Heart left ventricle (tissue), 16 donors: Measurements from ENCODE around the gene CC2D1A. TPM values are rescaled to one million over a fixed set of nuclear protein-coding genes. Genes with fewer than 3 reads are reported as not detected.

Source experiments
- ATAC-seq, 4 donors: fragments of 200-7000 bp; cut with Tn5 transposase; one replicate each; pipeline ENCODE4 v1.9.1; 2020 to 2022; ENCODE audit warnings: moderate library complexity in 4 of 4, mild to moderate bottlenecking in 3 of 4, moderate number of reproducible peaks in 1 of 4
- DNase-seq, 5 donors: peaks; one replicate each; pipeline ENCODE4 v3.0.0-alpha.2; 2020
- H3K27ac ChIP-seq, 12 donors: fragments of 200-600 bp; sonication (generic) in 4 of 12; one replicate each; pipeline versions ENCODE4 v1.5.0 to v1.8.0; 2016 to 2022; ENCODE audit warnings: mild to moderate bottlenecking in 2 of 12
- H3K27me3 ChIP-seq, 9 donors: fragments of 200-600 bp; sonication (generic) in 2 of 9; one replicate each; pipeline versions ENCODE4 v1.5.1 to v1.8.0; 2016 to 2022; ENCODE audit warnings: mild to moderate bottlenecking in 3 of 9
- H3K36me3 ChIP-seq, 9 donors: fragments of 200-600 bp; sonication (generic) in 2 of 9; one replicate each; pipeline versions ENCODE4 v1.5.0 to v1.8.0; 2018 to 2022; ENCODE audit warnings: mild to moderate bottlenecking in 2 of 9
- H3K4me1 ChIP-seq, 12 donors: fragments of 200-600 bp; sonication (generic) in 4 of 12; one replicate each; pipeline versions ENCODE4 v1.5.0 to v1.8.0; 2016 to 2022; ENCODE audit warnings: mild to moderate bottlenecking in 3 of 12
- H3K4me3 ChIP-seq, 12 donors: fragments of 200-600 bp; sonication (generic) in 4 of 12; one replicate each; pipeline versions ENCODE4 v1.5.0 to v1.8.0; 2017 to 2022; ENCODE audit warnings: mild to moderate bottlenecking in 9 of 12, moderate library complexity in 4 of 12
- H3K9me3 ChIP-seq, 12 donors: fragments of 200-600 bp; sonication (generic) in 4 of 12; one replicate each; pipeline versions ENCODE4 v1.5.0 to v1.8.0; 2016 to 2022; ENCODE audit warnings: mild to moderate bottlenecking in 1 of 12
- POLR2A ChIP-seq, 2 donors: fragments of 450-650 bp; IDR thresholded peaks; one replicate each; pipeline ENCODE4 v1.6.1; 2017; ENCODE audit warnings: antibody characterized with exemption in 2 of 2, mild to moderate bottlenecking in 2 of 2, moderate library complexity in 2 of 2
- WGBS, 4 donors: extraction: QIAGEN DNeasy Blood & Tissue Kit in 2 of 4; methylation state at CpG; one replicate each; pipeline versions ENCODE4 v1.1.5 to v1.1.7; 2013 to 2018; 5-methylcytosine and 5-hydroxymethylcytosine counted together
- intact Hi-C, 10 donors: fragments of 100-400 bp; cut with DNase I; formaldehyde crosslinking; loops; one replicate each; pipeline versions ENCODE4 v1.11.1 to v1.14.2; 2022
- polyA plus RNA-seq, 2 donors: library from polyadenylated mRNA; stranded (reverse); fragments of 200-250 nt; gene quantifications; one replicate each; pipeline ENCODE4 v1.2.3, GENCODE V29; 2013
- total RNA-seq, 9 donors: library from RNA; depleted of rRNA in 2 of 9; stranded (reverse); fragments of >200 nt in 2 of 9; fragmentation: NEBNext Ultra II Directional in 3 of 9; extraction: Animal tissue kit (Norgen Biotek cat#: 25700) in 3 of 9; gene quantifications; one replicate each; pipeline versions ENCODE4 v1.1.0 to v1.2.4, GENCODE V29; 2016 to 2023
- TF ChIP-seq, protein P1 (sequence below), 12 donors: fragments of 200-600 bp; sonication (generic) in 4 of 12; IDR thresholded peaks; one replicate each; pipeline versions ENCODE4 v1.5.0 to v1.8.0; 2018 to 2022; ENCODE audit warnings: antibody characterized with exemption in 12 of 12, mild to moderate bottlenecking in 5 of 12
- donor health status: ischemic (EF 13 %, LVEDD 7.1; RV severe dilation, severe dysfunction).
- donor health status: healthy with polysubstance abuse.
- donor health status: DM: no; HTN: yes; CAD: no.
- donor health status: DM: no; HTN: no; CAD: no.
- donor health status: ischemic (EF 25% LVEDD 6.9; RV normal size, moderate dysfunction).
- donor health status: ischemic (EF 25% LVEDD 5.7; RV mildly dilated, moderate dysfunction).
- donor health status: healthy.
- donor health status: DM: yes; HTN: yes; CAD: no.
- donor health status: ischemic (EF 35%, LVEDD 5.7; RV mildly dilated, moderate dysfunction).
- donor health status: nonischemic (EF 11% LVEDD 7.7; RV severe dilation, severe dysfunction).
- donor health status: DM: yes; HTN: yes; CAD: no.
- donor health status: PGD.
- donor health status: ischemic (EF 29% LVEDD 5.4; RV normal size, mild dysfunction).
- donor health status: nonischemic (EF 23%, LVEDD 6.1; RV moderate dilation, normal function).

CC2D1A gene
- total and polyA plus RNA-seq, 11 donors = 14.4 to 36.3 (median 19.5) TPM

DNA sequence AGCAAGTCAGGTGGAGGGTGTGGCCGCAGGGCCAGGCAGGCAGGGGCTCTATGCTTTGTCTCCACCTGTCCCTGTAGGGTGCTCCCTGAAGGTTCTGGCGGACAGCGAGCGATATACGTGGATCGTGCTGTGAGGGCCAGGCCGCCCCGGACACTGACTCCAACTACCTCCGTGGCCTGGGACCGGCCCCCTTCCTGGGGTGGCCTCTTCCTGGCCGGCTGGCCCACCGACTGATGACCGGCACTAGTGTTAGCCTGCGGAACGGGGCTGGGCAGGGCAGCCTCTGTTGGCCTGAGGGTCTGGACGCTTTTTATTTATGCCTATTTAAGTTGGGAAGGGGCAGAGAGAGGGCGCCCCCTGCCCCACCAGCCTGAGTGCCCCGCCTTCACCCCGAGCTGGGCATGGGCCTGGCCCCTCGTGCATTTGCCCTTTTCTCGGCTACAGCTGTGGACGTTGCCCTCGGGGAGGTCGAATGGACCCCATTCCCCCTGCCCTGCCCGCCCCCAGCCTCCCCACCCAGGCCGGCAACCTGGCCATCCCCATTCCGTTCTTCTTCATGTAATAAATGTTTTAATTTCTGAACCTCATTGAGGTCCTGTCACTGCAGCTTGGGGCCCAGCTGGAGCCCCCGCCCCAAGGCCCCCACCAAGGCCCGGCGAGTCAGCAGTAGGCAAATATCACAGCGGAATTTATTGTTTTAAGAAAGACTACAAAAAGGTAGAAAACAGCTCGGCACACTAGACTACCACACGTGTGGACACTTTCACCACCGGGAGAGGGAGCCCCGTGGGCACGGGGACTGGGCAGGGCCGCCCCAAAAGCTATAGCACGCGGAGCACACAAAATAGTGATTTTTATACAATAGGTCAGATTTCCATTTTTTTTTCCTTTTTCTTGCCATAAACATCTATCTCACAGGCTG is 55.1 kb downstream of the CC2D1A start:
- Histone ChIP-seq H3K27me3 (no peaks in the 10 kb centered on the region), H3K27ac (no peak overlapping the region), H3K4me1 (peaks cover 0 to 17% (median 0%) of the 10 kb centered on the region in 12 donors), H3K9me3 (no peaks in the 10 kb centered on the region), H3K36me3 (peaks cover 0 to 98% (median 85%) of the 10 kb centered on the region in 9 donors), H3K4me3 (no peak overlapping the region)
- intact Hi-C loops = no loop called here
- TF ChIP-seq POLR2A (IDR thresholded peaks at IDR 0.05) = no peak
- TF ChIP-seq, protein P1, sequence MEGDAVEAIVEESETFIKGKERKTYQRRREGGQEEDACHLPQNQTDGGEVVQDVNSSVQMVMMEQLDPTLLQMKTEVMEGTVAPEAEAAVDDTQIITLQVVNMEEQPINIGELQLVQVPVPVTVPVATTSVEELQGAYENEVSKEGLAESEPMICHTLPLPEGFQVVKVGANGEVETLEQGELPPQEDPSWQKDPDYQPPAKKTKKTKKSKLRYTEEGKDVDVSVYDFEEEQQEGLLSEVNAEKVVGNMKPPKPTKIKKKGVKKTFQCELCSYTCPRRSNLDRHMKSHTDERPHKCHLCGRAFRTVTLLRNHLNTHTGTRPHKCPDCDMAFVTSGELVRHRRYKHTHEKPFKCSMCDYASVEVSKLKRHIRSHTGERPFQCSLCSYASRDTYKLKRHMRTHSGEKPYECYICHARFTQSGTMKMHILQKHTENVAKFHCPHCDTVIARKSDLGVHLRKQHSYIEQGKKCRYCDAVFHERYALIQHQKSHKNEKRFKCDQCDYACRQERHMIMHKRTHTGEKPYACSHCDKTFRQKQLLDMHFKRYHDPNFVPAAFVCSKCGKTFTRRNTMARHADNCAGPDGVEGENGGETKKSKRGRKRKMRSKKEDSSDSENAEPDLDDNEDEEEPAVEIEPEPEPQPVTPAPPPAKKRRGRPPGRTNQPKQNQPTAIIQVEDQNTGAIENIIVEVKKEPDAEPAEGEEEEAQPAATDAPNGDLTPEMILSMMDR (IDR thresholded peaks at IDR 0.05) = no peak
- DNase-seq = peak in 1 of 5 donors; percentile 22
- no peak for ATAC-seq
- WGBS, 4 donors = 92 to 94% (median 92%) methylated on average over 28 to 39 of the region's 39 CpGs

- TF ChIP-seq, protein P1 (IDR thresholded peaks at IDR 0.05) = no peak
- TF ChIP-seq POLR2A (IDR thresholded peaks at IDR 0.05) = no peak
- Histone ChIP-seq H3K9me3 (no peaks in the 10 kb centered on the region), H3K4me1 (peaks cover 0 to 11% (median 0%) of the 10 kb centered on the region in 12 donors), H3K27me3 (no peaks in the 10 kb centered on the region), H3K4me3 (peak overlapping the region in 4 of 12 donors; percentile 4 to 40 (median 28)), H3K27ac (peak overlapping the region in 1 of 12 donors; percentile 1), H3K36me3 (peaks cover 0 to 98% (median 85%) of the 10 kb centered on the region in 9 donors)
- ATAC-seq (peak in 1 of 4 donors; percentile 8), DNase-seq (peak in 2 of 5 donors; percentile 27 to 33)
- WGBS, 4 donors = 80 to 82% (median 81%) methylated on average over 34 to 55 of the region's 55 CpGs
- intact Hi-C loops = no loop called here
Measured at GRCh38 chr19:13961826-13962698, 56.1 kb downstream of the CC2D1A start.

DNA sequence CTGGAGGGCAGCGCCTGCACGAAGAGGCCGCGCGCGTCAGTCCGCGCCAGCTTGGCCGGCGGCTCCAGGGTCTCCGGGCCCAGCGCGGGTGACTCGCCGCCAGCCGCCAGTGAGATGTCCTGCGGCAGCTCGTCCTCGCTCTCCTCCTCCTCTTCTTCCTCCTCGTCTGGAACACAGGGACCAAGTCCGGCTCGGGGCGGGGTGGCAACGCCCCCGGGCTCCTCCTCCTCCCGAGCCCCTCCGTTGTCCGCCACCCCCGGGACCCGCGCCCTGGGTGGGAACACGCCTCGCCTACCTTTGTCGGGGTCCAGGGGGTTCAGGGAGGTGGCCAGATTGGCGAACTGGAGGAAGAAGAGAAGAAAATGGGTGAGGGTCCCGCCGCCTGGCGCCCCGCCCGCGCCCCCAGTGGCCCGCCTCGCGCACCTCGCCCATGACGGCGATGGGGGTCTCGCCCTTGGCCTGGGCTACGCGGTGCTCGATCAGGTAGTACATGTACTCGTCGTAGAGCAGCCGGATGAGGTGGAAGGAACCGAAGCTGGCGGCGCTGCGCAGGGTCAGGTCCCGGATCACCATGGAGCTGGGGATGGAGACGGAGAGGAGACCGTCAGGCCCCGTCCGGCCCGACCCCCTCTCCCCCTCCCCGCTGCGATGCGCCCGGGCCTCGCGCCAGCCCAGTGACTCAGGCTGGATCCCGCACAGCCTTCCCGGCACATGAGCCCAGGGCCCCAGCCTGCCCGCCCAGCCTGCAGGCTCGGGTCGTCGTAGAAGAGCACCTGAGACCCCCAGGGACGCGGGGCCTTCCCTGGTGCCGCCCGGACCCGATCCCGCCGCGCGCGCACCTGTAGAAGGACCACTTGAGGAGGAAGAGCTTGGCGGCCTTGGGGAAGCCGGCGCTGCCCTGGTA is 57.0 kb downstream of the CC2D1A start:
- no peak for TF ChIP-seq POLR2A (IDR thresholded peaks at IDR 0.05)
- no peaks in the 10 kb centered on the region for H3K9me3 ChIP-seq
- WGBS, 4 donors = 74 to 85% (median 83%) methylated on average over 53 to 89 of the region's 89 CpGs
- peaks cover 0 to 2% (median 0%) of the 10 kb centered on the region in 12 donors for H3K4me1 ChIP-seq
- peaks cover 0 to 98% (median 86%) of the 10 kb centered on the region in 9 donors for H3K36me3 ChIP-seq
- H3K27ac ChIP-seq = peak overlapping the region in 1 of 12 donors; percentile 1
- DNase-seq (peak in 2 of 5 donors; percentile 22 to 27), ATAC-seq (peak in 2 of 4 donors; percentile 4 to 12)
- no peaks in the 10 kb centered on the region for H3K27me3 ChIP-seq
- intact Hi-C loops = no loop called here
- peak overlapping the region in 4 of 12 donors; percentile 4 to 40 (median 28) for H3K4me3 ChIP-seq

DNA sequence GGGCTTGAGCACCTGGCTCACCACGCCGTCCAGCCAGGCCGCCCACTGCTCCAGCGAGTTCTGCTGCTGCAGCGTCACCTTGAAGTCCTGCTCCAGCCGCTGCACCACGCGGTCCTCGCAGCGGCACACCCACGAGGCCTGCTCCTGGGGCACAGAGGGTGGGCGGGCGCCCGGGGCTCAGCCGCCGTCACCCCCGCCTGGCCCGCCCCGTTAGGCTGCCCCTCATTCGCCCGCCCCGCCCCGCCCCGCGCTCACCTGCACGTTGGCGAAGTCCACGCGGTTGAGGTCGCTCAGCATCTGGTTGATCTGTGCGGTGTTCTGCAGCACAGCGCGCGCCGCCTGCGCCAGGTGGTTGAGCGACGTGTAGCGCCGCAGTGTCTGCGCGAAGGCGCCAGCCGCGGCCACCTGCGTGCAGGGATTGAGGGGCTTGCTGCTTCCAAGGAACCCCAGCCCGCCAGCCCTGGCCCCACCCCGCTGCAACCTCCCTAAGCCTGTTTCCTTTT is 57.7 kb downstream of the CC2D1A start:
- H3K4me3 ChIP-seq = no peak overlapping the region
- DNase-seq = no peak
- intact Hi-C loops = no loop called here
- 92 to 96% (median 93%) methylated on average over 34 to 48 of the region's 48 CpGs for WGBS, 4 donors
- ATAC-seq = no peak
- H3K9me3 ChIP-seq = no peaks in the 10 kb centered on the region
- peaks cover 0 to 98% (median 86%) of the 10 kb centered on the region in 9 donors for H3K36me3 ChIP-seq
- TF ChIP-seq POLR2A (IDR thresholded peaks at IDR 0.05) = no peak
- TF ChIP-seq, protein P1 (IDR thresholded peaks at IDR 0.05) = no peak
- H3K27me3 ChIP-seq = no peaks in the 10 kb centered on the region
- no peak overlapping the region for H3K27ac ChIP-seq
- H3K4me1 ChIP-seq = no peaks in the 10 kb centered on the region
